Aortic smooth muscle cell (primary cell): ENCODE measurements around the gene CCDC195. TPM values are rescaled to one million over a fixed set of nuclear protein-coding genes. Genes with fewer than 3 reads are reported as not detected.

Experiments
- total RNA-seq: library from RNA; depleted of rRNA; stranded (reverse); fragments of >200 nt; gene quantifications from 2 replicates; pipeline ENCODE4 v1.2.3, GENCODE V29; 2014

Gene CCDC195
- total RNA-seq = not detected in 2 replicates

GRCh38 chr2:224716201-224716600 lies at the start of gene CCDC195:
Gene CCDC195 (minus strand): TSS chr2:224716365. CDS start chr2:224716365, 0 bp downstream.

Other genes with a start within 250 kb of the CCDC195 start
- gene CUL3, start 131.0 kb downstream of the CCDC195 start, total RNA-seq = 62.4 and 72.5 TPM in 2 replicates